ENCODE data around the gene CDO1. TPM values are rescaled to one million over a fixed set of nuclear protein-coding genes. Genes with fewer than 3 reads are reported as not detected.

The CDO1 gene
- total RNA-seq, 6 donors from 2014 or later = 2.3 to 14.4 (median 6.9) TPM

DNA sequence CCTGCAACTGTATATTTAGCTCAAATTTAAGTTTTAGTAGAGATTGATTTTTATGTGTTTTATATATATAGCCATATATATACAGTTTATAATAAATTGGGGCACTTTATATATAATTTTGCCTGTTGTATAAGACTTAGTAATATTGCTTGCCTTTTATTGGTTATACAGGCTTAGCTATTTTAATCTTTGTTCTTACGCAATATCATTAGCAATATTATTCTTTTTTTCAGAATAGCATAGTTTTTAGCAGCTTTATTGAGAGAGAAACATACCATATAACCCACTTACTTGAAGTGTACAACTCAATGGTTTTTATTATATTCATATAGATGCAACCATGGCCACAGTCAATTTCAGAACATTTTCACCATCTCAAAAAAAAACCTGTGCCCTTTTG is 28.0 kb downstream of the CDO1 start:
- H3K36me3 ChIP-seq = no peaks in the 10 kb centered on the region
- 97 to 98% methylated on average over 1 of the region's 1 CpG for WGBS, 2 donors
- H3K4me3 ChIP-seq = no peak overlapping the region
- no peaks in the 10 kb centered on the region for H3K27me3 ChIP-seq
- no peaks in the 10 kb centered on the region for H3K4me1 ChIP-seq
- H3K9me3 ChIP-seq = no peaks in the 10 kb centered on the region
- DNase-seq = no peak
- no peak overlapping the region for H3K27ac ChIP-seq
- TF ChIP-seq, protein P1, sequence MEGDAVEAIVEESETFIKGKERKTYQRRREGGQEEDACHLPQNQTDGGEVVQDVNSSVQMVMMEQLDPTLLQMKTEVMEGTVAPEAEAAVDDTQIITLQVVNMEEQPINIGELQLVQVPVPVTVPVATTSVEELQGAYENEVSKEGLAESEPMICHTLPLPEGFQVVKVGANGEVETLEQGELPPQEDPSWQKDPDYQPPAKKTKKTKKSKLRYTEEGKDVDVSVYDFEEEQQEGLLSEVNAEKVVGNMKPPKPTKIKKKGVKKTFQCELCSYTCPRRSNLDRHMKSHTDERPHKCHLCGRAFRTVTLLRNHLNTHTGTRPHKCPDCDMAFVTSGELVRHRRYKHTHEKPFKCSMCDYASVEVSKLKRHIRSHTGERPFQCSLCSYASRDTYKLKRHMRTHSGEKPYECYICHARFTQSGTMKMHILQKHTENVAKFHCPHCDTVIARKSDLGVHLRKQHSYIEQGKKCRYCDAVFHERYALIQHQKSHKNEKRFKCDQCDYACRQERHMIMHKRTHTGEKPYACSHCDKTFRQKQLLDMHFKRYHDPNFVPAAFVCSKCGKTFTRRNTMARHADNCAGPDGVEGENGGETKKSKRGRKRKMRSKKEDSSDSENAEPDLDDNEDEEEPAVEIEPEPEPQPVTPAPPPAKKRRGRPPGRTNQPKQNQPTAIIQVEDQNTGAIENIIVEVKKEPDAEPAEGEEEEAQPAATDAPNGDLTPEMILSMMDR (IDR thresholded peaks at IDR 0.05) = no peak
- TF ChIP-seq POLR2AphosphoS5 (IDR thresholded peaks at IDR 0.05) (no peak), EP300 (IDR thresholded peaks at IDR 0.05) (no peak)
- ATAC-seq (ENCODE audit: low FRiP score in 2 of 2) = no peak

DNA sequence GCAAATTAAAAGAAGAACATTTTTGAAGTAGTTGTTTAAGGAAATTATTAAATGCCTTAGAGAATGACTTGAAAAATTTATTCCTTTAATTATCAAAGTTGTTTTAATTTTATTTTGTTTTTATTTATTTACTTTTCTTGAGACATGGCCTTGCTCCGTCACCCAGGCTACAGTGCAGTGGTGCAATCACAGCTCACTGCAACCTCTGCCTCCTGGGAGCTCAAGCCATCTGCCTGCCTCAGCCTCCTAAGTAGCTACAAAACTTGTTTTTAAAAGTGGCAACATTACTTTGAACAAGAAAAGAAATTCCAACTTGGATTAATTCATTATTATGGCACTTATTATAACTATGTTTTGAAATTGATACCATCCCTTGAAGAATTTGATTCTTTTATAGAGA is 29.0 kb downstream of the CDO1 start:
- Histone ChIP-seq H3K9me3 (no peaks in the 10 kb centered on the region), H3K36me3 (no peaks in the 10 kb centered on the region), H3K27me3 (no peaks in the 10 kb centered on the region), H3K27ac (no peak overlapping the region), H3K4me3 (no peak overlapping the region), H3K4me1 (no peaks in the 10 kb centered on the region)
- DNase-seq = no peak
- TF ChIP-seq, protein P1 (IDR thresholded peaks at IDR 0.05) = no peak
- TF ChIP-seq EP300 (IDR thresholded peaks at IDR 0.05) = no peak
- no peak for TF ChIP-seq POLR2A (IDR thresholded peaks at IDR 0.05)
- TF ChIP-seq POLR2AphosphoS5 (IDR thresholded peaks at IDR 0.05) = no peak
- 0 to 37% methylated on average over 1 of the region's 1 CpG for WGBS, 2 donors
- no peak for ATAC-seq (ENCODE audit: low FRiP score in 2 of 2)

DNA sequence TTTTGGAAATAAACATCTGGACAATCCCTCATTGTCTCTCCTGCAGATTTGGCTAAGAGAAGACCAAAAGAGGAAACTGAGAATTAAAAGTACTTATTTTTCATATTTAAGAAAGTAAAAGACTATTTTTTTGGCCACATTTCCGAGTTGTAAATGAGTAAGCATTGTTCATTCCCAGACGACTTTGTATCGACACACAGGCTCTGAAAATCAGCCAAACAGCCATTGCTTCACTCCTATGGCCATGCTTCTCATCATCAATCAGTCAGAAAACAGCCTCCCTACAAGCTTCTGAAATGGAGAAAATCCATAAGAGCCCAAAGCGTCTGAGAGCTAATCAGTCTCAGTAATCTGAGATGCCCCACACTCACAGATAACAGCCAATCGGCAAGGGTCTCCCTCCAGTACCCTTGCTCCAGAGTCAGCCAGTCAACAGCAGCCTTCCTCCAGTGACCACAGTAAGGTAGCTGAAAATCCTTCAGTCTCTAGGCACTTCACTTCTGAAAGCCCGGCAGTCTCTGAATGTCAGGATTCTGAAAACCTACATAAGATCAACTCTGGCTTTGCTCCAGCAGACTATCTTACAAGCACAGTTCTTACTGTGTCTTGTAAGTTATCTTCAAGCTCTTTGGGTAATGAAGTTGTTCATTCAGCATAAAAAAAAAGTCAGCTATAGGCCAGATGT is 30.9 kb downstream of the CDO1 start:
- H3K9me3 ChIP-seq = no peaks in the 10 kb centered on the region
- no peaks in the 10 kb centered on the region for H3K36me3 ChIP-seq
- no peak overlapping the region for H3K27ac ChIP-seq
- no peaks in the 10 kb centered on the region for H3K4me1 ChIP-seq
- TF ChIP-seq POLR2A (IDR thresholded peaks at IDR 0.05) = no peak
- TF ChIP-seq EP300 (IDR thresholded peaks at IDR 0.05) = no peak
- TF ChIP-seq, protein P1 (IDR thresholded peaks at IDR 0.05) = no peak
- TF ChIP-seq POLR2AphosphoS5 (IDR thresholded peaks at IDR 0.05) = no peak
- DNase-seq = no peak
- ATAC-seq (ENCODE audit: low FRiP score in 2 of 2) = no peak
- 29 to 47% methylated on average over 3 to 6 of the region's 6 CpGs for WGBS, 2 donors
- H3K27me3 ChIP-seq = no peaks in the 10 kb centered on the region
- H3K4me3 ChIP-seq = no peak overlapping the region

DNA sequence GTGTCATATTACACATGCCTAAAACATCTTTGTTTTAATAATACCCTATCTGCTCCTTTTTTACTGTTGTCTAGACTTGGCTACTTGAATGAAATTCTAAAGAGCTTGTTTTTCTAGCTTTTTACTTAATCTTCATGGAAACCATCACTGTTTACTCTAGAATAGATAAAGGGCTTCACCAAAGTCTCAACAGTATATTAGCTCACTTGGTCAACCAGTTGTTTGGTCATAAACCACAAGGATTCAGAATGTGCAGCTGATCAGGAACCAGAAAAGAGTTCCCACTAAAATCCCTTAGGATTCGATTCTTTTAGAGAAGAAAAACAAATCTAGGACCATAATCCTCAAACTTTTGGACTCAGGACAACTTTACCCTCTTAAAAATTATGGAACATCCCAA is 38.0 kb downstream of the CDO1 start:
- Histone ChIP-seq H3K27ac (no peak overlapping the region), H3K9me3 (no peaks in the 10 kb centered on the region), H3K27me3 (no peaks in the 10 kb centered on the region), H3K36me3 (no peaks in the 10 kb centered on the region), H3K4me1 (no peaks in the 10 kb centered on the region), H3K4me3 (no peak overlapping the region)
- TF ChIP-seq, protein P1 (IDR thresholded peaks at IDR 0.05) = no peak
- TF ChIP-seq POLR2A (IDR thresholded peaks at IDR 0.05) (no peak), EP300 (IDR thresholded peaks at IDR 0.05) (no peak), POLR2AphosphoS5 (IDR thresholded peaks at IDR 0.05) (no peak)
- DNase-seq (no peak), ATAC-seq (ENCODE audit: low FRiP score in 2 of 2) (no peak)
- WGBS, 2 donors = 53 to 69% methylated on average over 1 of the region's 1 CpG

DNA sequence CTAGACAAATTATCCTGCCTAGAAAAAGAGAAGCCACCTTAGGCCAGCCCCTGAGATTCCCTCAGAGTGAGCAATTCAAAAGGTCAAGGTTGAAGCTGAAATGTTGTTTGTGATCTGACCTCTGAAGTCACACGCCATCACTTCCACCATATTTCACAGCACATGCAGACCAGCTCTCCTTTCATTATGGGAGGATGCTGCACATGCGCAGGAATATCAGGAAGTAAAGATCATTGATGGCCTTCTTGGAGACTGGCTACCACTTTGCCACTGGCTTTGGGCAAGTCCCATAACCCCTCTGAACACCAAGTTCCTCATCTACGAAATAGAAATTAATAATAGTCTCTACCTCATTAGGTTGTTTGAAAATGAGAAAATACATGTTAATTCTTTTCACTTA is 39.5 kb downstream of the CDO1 start:
- Histone ChIP-seq H3K9me3 (no peaks in the 10 kb centered on the region), H3K36me3 (no peaks in the 10 kb centered on the region), H3K27ac (no peak overlapping the region), H3K4me1 (no peaks in the 10 kb centered on the region), H3K4me3 (no peak overlapping the region), H3K27me3 (no peaks in the 10 kb centered on the region)
- ATAC-seq (ENCODE audit: low FRiP score in 2 of 2) (no peak), DNase-seq (no peak)
- WGBS, 2 donors = 93 to 94% methylated on average over 3 of the region's 3 CpGs
- no peak for TF ChIP-seq POLR2AphosphoS5 (IDR thresholded peaks at IDR 0.05)
- TF ChIP-seq, protein P1 (IDR thresholded peaks at IDR 0.05) = no peak
- TF ChIP-seq POLR2A (IDR thresholded peaks at IDR 0.05) = no peak
- no peak for TF ChIP-seq EP300 (IDR thresholded peaks at IDR 0.05)

All from upper lobe of left lung (tissue), 6 donors.